Heart right ventricle (tissue), 16 donors: ENCODE data around the gene ADGRD2. TPM values are rescaled to one million over a fixed set of nuclear protein-coding genes. Genes with fewer than 3 reads are reported as not detected.

ENCODE experiments used
- ATAC-seq, 8 donors: fragments of 200-7000 bp; cut with Tn5 transposase; one replicate each; pipeline ENCODE4 v1.9.1; 2020; ENCODE audit warnings: mild to moderate bottlenecking in 8 of 8, moderate library complexity in 8 of 8, moderate number of reproducible peaks in 1 of 8
- DNase-seq, 2 donors: peaks; one replicate each; pipeline ENCODE4 v3.0.0-alpha.2; 2020
- H3K27ac ChIP-seq, 10 donors: fragments of 200-600 bp; sonication (generic) in 2 of 10; one replicate each; pipeline versions ENCODE4 v1.5.0 to v1.8.0; 2020 to 2022; ENCODE audit warnings: mild to moderate bottlenecking in 3 of 10
- H3K27me3 ChIP-seq, 7 donors: fragments of 200-600 bp; one replicate each; pipeline ENCODE4 v1.8.0; 2021 to 2022; ENCODE audit warnings: mild to moderate bottlenecking in 2 of 7
- H3K36me3 ChIP-seq, 9 donors: fragments of 200-600 bp; sonication (generic) in 1 of 9; one replicate each; pipeline versions ENCODE4 v1.5.0 to v1.8.0; 2020 to 2022; ENCODE audit warnings: mild to moderate bottlenecking in 2 of 9
- H3K4me1 ChIP-seq, 9 donors: fragments of 200-600 bp; sonication (generic) in 1 of 9; one replicate each; pipeline versions ENCODE4 v1.5.0 to v1.8.0; 2020 to 2022; ENCODE audit warnings: mild to moderate bottlenecking in 4 of 9
- H3K4me3 ChIP-seq, 10 donors: fragments of 200-600 bp; sonication (generic) in 2 of 10; one replicate each; pipeline versions ENCODE4 v1.5.0 to v1.8.0; 2020 to 2022; ENCODE audit warnings: mild to moderate bottlenecking in 7 of 10, moderate library complexity in 2 of 10
- H3K9me3 ChIP-seq, 11 donors: fragments of 200-600 bp in 10 of 11; sonication (generic) in 2 of 11; one replicate each; pipeline versions ENCODE4 v1.5.0 to v1.8.0; 2013 to 2022; ENCODE audit warnings: mild to moderate bottlenecking in 2 of 11, control low read depth in 1 of 11, moderate library complexity in 1 of 11
- WGBS, 2 donors: extraction: QIAGEN DNeasy Blood & Tissue Kit; methylation state at CpG; one replicate each; pipeline ENCODE4 v1.1.7; 2013; ENCODE audit warnings: inconsistent platforms in 1 of 2; 5-methylcytosine and 5-hydroxymethylcytosine counted together
- intact Hi-C, 10 donors: fragments of 100-400 bp; cut with DNase I; formaldehyde crosslinking; loops; one replicate each; pipeline versions ENCODE4 v1.11.1 to v1.14.2; 2022
- polyA plus RNA-seq, 2 donors: library from polyadenylated mRNA; stranded (reverse); fragments of 200-250 nt; gene quantifications; one replicate each; pipeline ENCODE4 v1.2.3, GENCODE V29; 2013
- total RNA-seq, 10 donors: library from RNA; stranded (reverse); fragmentation: NEBNext Ultra II Directional in 3 of 10; extraction: Animal tissue kit (Norgen Biotek cat#: 25700) in 3 of 10; gene quantifications; one replicate each; pipeline versions ENCODE4 v1.2.1 to v1.2.4, GENCODE V29; 2021 to 2023
- TF ChIP-seq, protein P1 (sequence below), 9 donors: fragments of 200-600 bp; sonication (generic) in 2 of 9; IDR thresholded peaks; one replicate each; pipeline versions ENCODE4 v1.5.0 to v1.8.0; 2021 to 2022; ENCODE audit warnings: antibody characterized with exemption in 9 of 9, mild to moderate bottlenecking in 5 of 9, moderate library complexity in 1 of 9
- donor health status: Arrhythmogenic right ventricular cardiomyopathy.
- donor health status: ischemic (EF 13 %, LVEDD 7.1; RV severe dilation, severe dysfunction).
- donor health status: healthy with polysubstance abuse.
- donor health status: DM: no; HTN: yes; CAD: no.
- donor health status: DM: no; HTN: no; CAD: no.
- donor health status: ischemic (EF 25% LVEDD 6.9; RV normal size, moderate dysfunction).
- donor health status: ischemic (EF 25% LVEDD 5.7; RV mildly dilated, moderate dysfunction).
- donor health status: healthy.
- donor health status: DM: yes; HTN: yes; CAD: no.
- donor health status: Ischemic cardiomyopathy.
- donor health status: ischemic (EF 35%, LVEDD 5.7; RV mildly dilated, moderate dysfunction).
- donor health status: nonischemic (EF 11% LVEDD 7.7; RV severe dilation, severe dysfunction).
- donor health status: DM: yes; HTN: yes; CAD: no.
- donor health status: PGD.
- donor health status: ischemic (EF 29% LVEDD 5.4; RV normal size, mild dysfunction).
- donor health status: nonischemic (EF 23%, LVEDD 6.1; RV moderate dilation, normal function).

ADGRD2 gene
- total and polyA plus RNA-seq, 12 donors = 0.03 to 0.68 TPM; not detected in 10

DNA sequence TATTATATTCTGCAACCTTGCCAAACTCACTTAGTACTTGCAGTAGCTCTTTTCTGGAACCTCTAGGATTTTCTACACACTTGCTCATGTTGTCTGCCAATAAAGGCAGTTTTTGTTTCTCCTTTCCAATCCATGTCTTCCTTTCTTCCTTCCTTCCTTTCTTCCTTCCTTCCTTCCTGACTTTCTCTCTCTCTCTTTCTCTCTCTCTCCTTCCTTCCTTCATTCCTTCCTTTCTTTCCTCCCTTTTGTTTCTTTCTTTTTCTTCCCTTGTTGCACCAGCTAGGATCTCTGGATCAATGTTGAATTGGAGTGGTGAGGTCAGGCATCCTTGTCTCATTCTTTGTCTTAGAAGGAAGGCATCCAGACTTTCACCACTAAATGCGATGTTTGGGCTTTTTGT lies 12.5 kb downstream of the ADGRD2 start:
- intact Hi-C loops = no loop called here
- Histone ChIP-seq H3K9me3 (peaks cover 0 to 12% (median 0%) of the 10 kb centered on the region in 11 donors), H3K27me3 (peaks cover 0 to 15% (median 0%) of the 10 kb centered on the region in 7 donors), H3K36me3 (no peaks in the 10 kb centered on the region), H3K4me1 (no peaks in the 10 kb centered on the region), H3K27ac (no peak overlapping the region), H3K4me3 (no peak overlapping the region)
- DNase-seq (no peak), ATAC-seq (no peak)
- WGBS, 2 donors = 91 to 94% methylated on average over 1 of the region's 1 CpG
- TF ChIP-seq, protein P1, sequence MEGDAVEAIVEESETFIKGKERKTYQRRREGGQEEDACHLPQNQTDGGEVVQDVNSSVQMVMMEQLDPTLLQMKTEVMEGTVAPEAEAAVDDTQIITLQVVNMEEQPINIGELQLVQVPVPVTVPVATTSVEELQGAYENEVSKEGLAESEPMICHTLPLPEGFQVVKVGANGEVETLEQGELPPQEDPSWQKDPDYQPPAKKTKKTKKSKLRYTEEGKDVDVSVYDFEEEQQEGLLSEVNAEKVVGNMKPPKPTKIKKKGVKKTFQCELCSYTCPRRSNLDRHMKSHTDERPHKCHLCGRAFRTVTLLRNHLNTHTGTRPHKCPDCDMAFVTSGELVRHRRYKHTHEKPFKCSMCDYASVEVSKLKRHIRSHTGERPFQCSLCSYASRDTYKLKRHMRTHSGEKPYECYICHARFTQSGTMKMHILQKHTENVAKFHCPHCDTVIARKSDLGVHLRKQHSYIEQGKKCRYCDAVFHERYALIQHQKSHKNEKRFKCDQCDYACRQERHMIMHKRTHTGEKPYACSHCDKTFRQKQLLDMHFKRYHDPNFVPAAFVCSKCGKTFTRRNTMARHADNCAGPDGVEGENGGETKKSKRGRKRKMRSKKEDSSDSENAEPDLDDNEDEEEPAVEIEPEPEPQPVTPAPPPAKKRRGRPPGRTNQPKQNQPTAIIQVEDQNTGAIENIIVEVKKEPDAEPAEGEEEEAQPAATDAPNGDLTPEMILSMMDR (IDR thresholded peaks at IDR 0.05) = no peak

DNA sequence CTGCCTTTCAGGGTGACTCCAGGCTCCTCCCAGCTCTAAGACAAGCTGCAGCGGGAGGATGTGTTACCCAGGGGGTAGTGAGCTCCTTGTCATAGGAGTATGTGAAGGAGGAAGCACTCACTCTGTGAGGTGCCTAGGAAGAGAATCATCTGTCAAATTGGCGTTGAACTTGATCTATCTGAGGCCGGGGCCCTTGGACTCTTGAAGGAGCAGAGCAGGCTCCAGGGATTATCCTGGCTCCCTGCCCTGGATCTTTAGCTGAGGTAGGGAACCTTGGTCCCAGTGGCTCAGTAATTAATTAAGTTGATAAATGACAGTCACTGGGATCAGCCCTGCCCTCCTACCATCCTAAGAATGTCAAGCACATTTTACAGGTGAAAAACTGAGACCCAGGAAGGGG lies 15.5 kb downstream of the ADGRD2 start:
- Histone ChIP-seq H3K27ac (no peak overlapping the region), H3K27me3 (peaks cover 0 to 22% (median 7%) of the 10 kb centered on the region in 7 donors), H3K4me3 (no peak overlapping the region), H3K9me3 (peaks cover 0 to 9% (median 0%) of the 10 kb centered on the region in 11 donors), H3K36me3 (no peaks in the 10 kb centered on the region), H3K4me1 (no peaks in the 10 kb centered on the region)
- ATAC-seq = no peak
- DNase-seq = no peak
- 65 to 72% methylated on average over 3 of the region's 3 CpGs for WGBS, 2 donors
- TF ChIP-seq, protein P1 (IDR thresholded peaks at IDR 0.05) = no peak
- intact Hi-C loops = no loop called here

DNA sequence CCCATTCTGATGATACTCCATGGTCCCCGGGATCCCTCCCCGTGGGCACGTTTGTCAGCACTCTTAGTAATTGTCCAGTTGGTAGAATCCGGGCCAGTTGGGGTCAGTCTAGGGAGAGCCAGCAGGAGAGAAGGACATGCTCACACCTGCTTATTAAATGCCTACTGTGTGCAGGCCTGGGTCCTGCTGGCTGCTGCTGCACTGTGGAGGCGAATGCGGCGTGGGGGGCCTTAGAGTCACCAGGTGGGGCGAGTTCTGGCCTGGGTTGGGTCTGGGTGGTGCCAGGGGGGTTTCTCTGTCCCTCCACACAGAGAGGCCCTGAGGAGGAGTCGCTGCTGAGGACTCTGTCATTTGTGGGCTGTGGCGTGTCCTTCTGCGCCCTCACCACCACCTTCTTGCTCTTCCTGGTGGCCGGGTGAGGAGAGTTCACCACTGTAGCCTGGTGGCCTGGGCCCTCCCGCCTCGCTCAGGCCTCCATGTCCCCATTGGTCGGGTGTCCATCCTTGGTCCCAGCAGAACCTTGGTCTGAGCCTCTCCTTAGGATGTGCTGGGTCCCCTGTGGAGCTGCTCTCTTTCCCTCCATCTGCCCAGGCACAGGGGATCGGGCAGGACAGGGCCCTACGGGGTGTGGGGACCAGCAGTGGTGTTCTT lies 17.3 kb downstream of the ADGRD2 start:
- DNase-seq = no peak
- H3K4me1 ChIP-seq = no peaks in the 10 kb centered on the region
- intact Hi-C loops = no loop called here
- no peak overlapping the region for H3K27ac ChIP-seq
- H3K4me3 ChIP-seq = no peak overlapping the region
- peaks cover 0 to 32% (median 7%) of the 10 kb centered on the region in 7 donors for H3K27me3 ChIP-seq
- 89 to 90% methylated on average over 17 of the region's 17 CpGs for WGBS, 2 donors
- H3K36me3 ChIP-seq = no peaks in the 10 kb centered on the region
- TF ChIP-seq, protein P1 (IDR thresholded peaks at IDR 0.05) = no peak
- H3K9me3 ChIP-seq = peaks cover 0 to 9% (median 0%) of the 10 kb centered on the region in 11 donors
- ATAC-seq = no peak

DNA sequence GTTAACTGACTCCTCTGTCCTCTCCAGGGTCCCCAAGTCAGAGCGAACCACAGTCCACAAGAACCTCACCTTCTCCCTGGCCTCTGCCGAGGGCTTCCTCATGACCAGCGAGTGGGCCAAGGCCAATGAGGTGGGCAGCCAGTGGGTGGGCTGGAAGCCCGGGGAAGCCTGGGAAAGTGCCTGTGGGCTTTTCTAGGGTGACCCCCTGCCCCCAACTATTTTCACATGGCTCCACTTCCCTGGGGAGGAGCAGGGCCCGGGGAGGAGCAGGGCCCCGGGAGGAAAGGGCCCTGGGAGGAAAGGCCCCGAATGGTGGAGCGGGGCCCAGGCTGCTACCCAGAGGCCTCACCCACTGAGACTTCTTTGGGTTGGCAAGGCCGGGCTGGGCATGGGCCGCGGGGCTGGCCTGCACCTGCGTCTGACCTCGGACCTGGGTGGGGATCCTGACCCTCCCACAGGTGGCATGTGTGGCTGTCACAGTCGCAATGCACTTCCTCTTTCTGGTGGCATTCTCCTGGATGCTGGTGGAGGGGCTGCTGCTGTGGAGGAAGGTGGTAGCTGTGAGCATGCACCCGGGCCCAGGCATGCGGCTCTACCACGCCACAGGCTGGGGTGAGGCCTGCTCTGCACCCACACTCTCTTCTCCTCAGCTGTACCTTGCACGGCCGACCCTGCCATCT lies 17.9 kb downstream of the ADGRD2 start:
- Histone ChIP-seq H3K27ac (no peak overlapping the region), H3K27me3 (peaks cover 0 to 32% (median 7%) of the 10 kb centered on the region in 7 donors), H3K4me1 (no peaks in the 10 kb centered on the region), H3K36me3 (no peaks in the 10 kb centered on the region), H3K9me3 (peaks cover 0 to 6% (median 0%) of the 10 kb centered on the region in 11 donors), H3K4me3 (no peak overlapping the region)
- 90 to 91% methylated on average over 19 of the region's 19 CpGs for WGBS, 2 donors
- intact Hi-C loops = no loop called here
- TF ChIP-seq, protein P1 (IDR thresholded peaks at IDR 0.05) = no peak
- no peak for DNase-seq
- no peak for ATAC-seq
